Osteoblast (primary cell): Measurements from ENCODE around the gene TM4SF4. TPM values are rescaled to one million over a fixed set of nuclear protein-coding genes. Genes with fewer than 3 reads are reported as not detected.

Experiments used
- DNase-seq: peaks from one replicate; pipeline ENCODE4 v3.0.0; 2011; ENCODE audit warnings: low spot score, mixed read lengths; ENCODE audit not compliant: insufficient read length; ENCODE audit errors: missing footprints
- H2AFZ ChIP-seq: 2 replicates; pipeline ENCODE4 v1.6.0; 2011; ENCODE audit warnings: mild to moderate bottlenecking, low read length
- H3K27ac ChIP-seq: 2 replicates; pipeline ENCODE4 v1.5.1; 2011; ENCODE audit warnings: mild to moderate bottlenecking, low read depth, low read length, moderate library complexity
- H3K27me3 ChIP-seq: 2 replicates; pipeline ENCODE4 v1.6.0; 2012; ENCODE audit warnings: mild to moderate bottlenecking, control low read depth, inconsistent platforms, low read length, moderate library complexity; ENCODE audit not compliant: insufficient read depth
- H3K36me3 ChIP-seq: 2 replicates; pipeline ENCODE4 v1.5.1; 2011; ENCODE audit warnings: mild to moderate bottlenecking, low read length, control low read depth, moderate library complexity; ENCODE audit not compliant: insufficient read depth
- H3K4me1 ChIP-seq: 2 replicates; pipeline ENCODE4 v1.5.1; 2011; ENCODE audit warnings: mild to moderate bottlenecking, low read length, control low read depth, moderate library complexity; ENCODE audit not compliant: insufficient read depth
- H3K4me2 ChIP-seq: 2 replicates; pipeline ENCODE4 v1.6.0; 2011; ENCODE audit warnings: mild to moderate bottlenecking, low read length; ENCODE audit not compliant: insufficient read depth
- H3K4me3 ChIP-seq: fragments of 200-600 bp; sonication (generic); 3 replicates; pipeline ENCODE4 v1.5.1; 2012; ENCODE audit warnings: mild to moderate bottlenecking, low read length, inconsistent platforms; ENCODE audit not compliant: insufficient read depth
- H3K79me2 ChIP-seq: 2 replicates; pipeline ENCODE4 v1.6.0; 2012; ENCODE audit warnings: mild to moderate bottlenecking, low read length, control low read depth, inconsistent platforms; ENCODE audit not compliant: insufficient read depth
- H3K9me3 ChIP-seq: 2 replicates; pipeline ENCODE4 v1.5.1; 2011; ENCODE audit warnings: low read depth, low read length, control low read depth
- H4K20me1 ChIP-seq: 2 replicates; pipeline ENCODE4 v1.6.0; 2012; ENCODE audit warnings: mild to moderate bottlenecking, low read length, control low read depth; ENCODE audit not compliant: insufficient read depth
- total RNA-seq: library from RNA; depleted of rRNA; stranded (reverse); fragments of >200 nt; gene quantifications from 2 replicates; pipeline ENCODE4 v1.2.3, GENCODE V29; 2012
- TF ChIP-seq, protein P1 (sequence below): IDR thresholded peaks from 2 replicates; pipeline ENCODE4 v1.5.1; 2011; ENCODE audit warnings: mild to moderate bottlenecking, low read depth, low read length, moderate library complexity; ENCODE audit errors: extremely low read depth

TM4SF4 gene
- total RNA-seq, 1 donor: not detected

DNA sequence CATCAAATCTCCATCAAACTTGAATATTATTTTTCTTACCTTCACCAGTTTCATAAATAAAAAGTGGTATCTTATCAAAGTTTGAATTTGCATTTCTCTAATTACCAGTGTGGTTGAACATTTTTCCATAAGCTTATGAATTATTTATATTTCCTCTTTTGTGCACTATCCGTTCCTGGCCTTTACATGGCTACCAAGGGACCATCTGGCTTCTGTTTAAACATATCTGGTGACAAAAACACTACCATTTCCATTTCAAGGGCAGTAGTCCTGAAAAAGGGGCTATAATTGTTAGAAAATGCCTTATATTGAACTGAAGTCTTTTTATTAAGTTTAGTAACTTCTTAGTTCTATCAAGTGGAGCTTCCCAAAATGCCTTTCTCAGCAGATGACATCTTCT, 44.3 kb upstream of the TM4SF4 start:
- no peaks in the 10 kb centered on the region for H3K36me3 ChIP-seq
- no peaks in the 10 kb centered on the region for H3K9me3 ChIP-seq
- no peaks in the 10 kb centered on the region for H4K20me1 ChIP-seq
- H3K27ac ChIP-seq: no peak overlapping the region
- no peak overlapping the region for H3K4me3 ChIP-seq
- H3K27me3 ChIP-seq: no peaks in the 10 kb centered on the region
- no peak overlapping the region for H2AFZ ChIP-seq
- no peak for DNase-seq
- no peaks in the 10 kb centered on the region for H3K79me2 ChIP-seq
- H3K4me1 ChIP-seq: no peaks in the 10 kb centered on the region
- H3K4me2 ChIP-seq: no peak overlapping the region
- TF ChIP-seq, protein P1, sequence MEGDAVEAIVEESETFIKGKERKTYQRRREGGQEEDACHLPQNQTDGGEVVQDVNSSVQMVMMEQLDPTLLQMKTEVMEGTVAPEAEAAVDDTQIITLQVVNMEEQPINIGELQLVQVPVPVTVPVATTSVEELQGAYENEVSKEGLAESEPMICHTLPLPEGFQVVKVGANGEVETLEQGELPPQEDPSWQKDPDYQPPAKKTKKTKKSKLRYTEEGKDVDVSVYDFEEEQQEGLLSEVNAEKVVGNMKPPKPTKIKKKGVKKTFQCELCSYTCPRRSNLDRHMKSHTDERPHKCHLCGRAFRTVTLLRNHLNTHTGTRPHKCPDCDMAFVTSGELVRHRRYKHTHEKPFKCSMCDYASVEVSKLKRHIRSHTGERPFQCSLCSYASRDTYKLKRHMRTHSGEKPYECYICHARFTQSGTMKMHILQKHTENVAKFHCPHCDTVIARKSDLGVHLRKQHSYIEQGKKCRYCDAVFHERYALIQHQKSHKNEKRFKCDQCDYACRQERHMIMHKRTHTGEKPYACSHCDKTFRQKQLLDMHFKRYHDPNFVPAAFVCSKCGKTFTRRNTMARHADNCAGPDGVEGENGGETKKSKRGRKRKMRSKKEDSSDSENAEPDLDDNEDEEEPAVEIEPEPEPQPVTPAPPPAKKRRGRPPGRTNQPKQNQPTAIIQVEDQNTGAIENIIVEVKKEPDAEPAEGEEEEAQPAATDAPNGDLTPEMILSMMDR: no peak

DNA sequence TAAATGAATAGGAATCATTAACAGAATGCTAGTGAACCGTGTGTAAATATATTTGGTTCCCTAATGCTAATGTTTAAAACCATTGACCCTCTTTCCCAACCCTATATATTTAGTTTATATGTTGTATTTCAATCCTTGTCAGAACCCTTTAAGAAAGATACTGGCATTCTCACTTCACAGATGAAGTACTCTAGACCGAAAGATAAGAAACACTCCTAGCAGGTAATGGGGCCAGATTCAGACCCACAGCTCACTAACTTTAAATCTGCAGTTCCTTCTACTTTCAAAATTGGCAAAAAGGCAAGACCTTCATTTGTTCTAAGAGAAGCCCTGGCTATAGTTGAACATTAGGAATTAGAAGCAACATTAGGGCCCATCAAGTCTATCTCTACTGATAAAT, 42.3 kb upstream of the TM4SF4 start:
- no peaks in the 10 kb centered on the region for H3K79me2 ChIP-seq
- H3K27me3 ChIP-seq: no peaks in the 10 kb centered on the region
- no peak overlapping the region for H3K27ac ChIP-seq
- TF ChIP-seq, protein P1: no peak
- no peaks in the 10 kb centered on the region for H3K36me3 ChIP-seq
- H3K4me3 ChIP-seq: no peak overlapping the region
- no peaks in the 10 kb centered on the region for H4K20me1 ChIP-seq
- no peak overlapping the region for H3K4me2 ChIP-seq
- no peak for DNase-seq
- H2AFZ ChIP-seq: no peak overlapping the region
- no peaks in the 10 kb centered on the region for H3K4me1 ChIP-seq
- no peaks in the 10 kb centered on the region for H3K9me3 ChIP-seq

DNA sequence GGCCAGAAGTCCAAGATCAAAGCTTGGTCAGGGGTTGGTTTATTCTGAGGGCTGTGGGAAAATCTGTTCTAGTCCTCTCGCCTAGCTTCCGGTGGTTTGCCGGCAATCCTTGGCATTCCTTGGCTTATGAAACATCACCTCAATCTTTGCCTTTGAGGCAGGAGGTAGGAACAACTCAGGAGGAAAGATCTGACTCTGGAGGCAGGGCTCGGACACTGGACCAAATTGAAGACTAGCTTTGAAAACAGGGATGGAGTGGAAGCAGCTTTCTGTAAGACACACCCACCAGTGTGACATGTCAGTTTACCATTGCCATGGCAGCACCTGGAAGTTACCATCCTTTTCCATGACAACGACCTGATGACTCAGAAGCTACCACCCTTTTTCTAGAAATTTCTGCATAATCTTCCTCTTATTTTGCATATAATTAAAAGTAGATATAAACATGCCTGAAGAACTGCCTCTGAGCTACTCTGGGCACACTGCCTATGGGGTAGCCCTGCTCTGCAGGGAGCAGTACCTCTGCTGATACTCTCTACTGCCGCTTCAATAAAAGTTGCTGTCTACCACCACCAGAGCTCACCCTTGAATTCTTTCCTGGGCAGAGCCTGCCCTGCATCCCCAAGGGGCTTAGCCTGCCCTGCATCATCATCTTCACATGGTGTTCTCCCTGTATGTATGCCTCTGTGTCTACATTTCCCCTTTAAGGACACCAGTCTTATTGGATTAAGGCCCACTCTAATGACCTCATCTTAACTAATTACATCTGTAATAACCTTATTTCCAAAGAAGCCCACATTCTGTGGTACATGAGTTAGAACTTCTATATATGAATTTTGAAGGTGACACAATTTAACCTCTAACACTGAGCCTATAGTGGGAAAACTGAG, 38.3 kb upstream of the TM4SF4 start:
- Histone ChIP-seq H3K9me3 (no peaks in the 10 kb centered on the region), H3K4me1 (no peaks in the 10 kb centered on the region), H2AFZ (peak overlapping the region; percentile 61), H3K79me2 (no peaks in the 10 kb centered on the region), H3K4me3 (no peak overlapping the region), H3K27me3 (no peaks in the 10 kb centered on the region), H3K4me2 (no peak overlapping the region), H3K27ac (no peak overlapping the region), H3K36me3 (no peaks in the 10 kb centered on the region), H4K20me1 (no peaks in the 10 kb centered on the region)
- TF ChIP-seq, protein P1: no peak
- no peak for DNase-seq

DNA sequence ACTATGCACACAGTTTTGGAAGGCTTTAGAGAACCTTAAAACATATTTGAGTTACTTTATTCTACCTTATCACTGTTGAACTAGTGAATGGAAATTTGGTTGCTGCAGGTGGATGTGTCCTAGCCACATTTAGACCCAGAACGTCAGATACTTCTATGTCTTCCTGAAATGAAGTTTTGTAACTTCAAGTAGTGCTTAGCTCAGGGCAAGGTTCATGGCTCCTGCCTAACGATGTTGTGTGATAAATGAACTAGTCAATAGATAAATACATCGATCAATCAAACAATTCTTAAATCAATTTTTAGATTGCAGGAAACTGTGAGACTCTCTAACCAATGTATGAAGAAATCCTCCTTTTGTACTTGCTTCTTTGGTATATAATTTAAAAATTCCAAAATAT, 37.2 kb upstream of the TM4SF4 start:
- Histone ChIP-seq H3K36me3 (no peaks in the 10 kb centered on the region), H3K4me2 (no peak overlapping the region), H3K4me3 (no peak overlapping the region), H4K20me1 (no peaks in the 10 kb centered on the region), H3K27ac (no peak overlapping the region), H2AFZ (no peak overlapping the region), H3K27me3 (no peaks in the 10 kb centered on the region), H3K79me2 (no peaks in the 10 kb centered on the region), H3K4me1 (peaks cover 8% of the 10 kb centered on the region), H3K9me3 (no peaks in the 10 kb centered on the region)
- DNase-seq: no peak
- TF ChIP-seq, protein P1: no peak
